Inferior parietal cortex (tissue), 1 donor: ENCODE data around the gene ZBTB43.
"Not testable (repeated sequence)": the region's sequence is repeated elsewhere in the genome, so short reads cannot be mapped to it uniquely, and the experiment has no call there.

ENCODE experiments used
- DNase-seq: peaks from one replicate; pipeline ENCODE4 v3.0.0-alpha.2; 2016; ENCODE audit errors: extremely low spot score

The ZBTB43 gene

GRCh38 chr9:126791406-126792230, 13.2 kb upstream of the ZBTB43 start:
- no peak for DNase-seq

DNA sequence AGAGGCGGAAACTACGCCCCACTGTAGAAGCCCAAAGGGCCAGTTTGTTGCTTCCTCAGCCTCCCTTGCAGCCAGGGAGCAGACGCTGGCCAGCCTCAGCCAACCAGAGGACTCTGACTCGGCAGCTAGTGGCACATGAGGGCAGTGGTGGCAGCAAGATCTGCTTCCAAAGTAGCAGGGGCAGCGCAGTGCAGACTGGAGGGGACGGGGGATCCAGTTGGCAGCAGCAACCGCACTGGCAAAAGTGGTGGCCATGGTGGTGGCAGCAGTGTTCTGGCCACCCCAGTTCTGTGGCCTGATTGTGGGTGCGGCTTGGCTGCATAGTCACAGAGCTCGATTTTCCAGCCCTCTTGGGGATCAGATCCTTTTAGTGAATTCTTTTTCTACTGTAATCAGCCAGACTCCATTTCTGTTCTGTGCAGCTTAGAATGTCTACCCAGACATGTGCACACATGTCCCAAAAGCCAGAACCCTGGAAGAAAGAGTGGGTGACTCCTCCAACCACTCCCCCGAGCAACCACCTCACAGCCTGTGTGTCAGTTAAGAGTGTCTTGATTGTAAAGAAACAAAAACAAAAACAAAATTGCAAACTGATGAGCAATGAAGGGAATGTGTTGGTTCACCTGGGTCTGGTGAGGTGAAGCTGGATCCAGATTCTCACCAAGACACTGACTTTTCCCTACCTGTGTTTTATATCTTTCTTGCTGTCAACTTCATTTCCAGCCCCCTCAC, 11.0 kb upstream of the ZBTB43 start:
- DNase-seq: no peak

DNA sequence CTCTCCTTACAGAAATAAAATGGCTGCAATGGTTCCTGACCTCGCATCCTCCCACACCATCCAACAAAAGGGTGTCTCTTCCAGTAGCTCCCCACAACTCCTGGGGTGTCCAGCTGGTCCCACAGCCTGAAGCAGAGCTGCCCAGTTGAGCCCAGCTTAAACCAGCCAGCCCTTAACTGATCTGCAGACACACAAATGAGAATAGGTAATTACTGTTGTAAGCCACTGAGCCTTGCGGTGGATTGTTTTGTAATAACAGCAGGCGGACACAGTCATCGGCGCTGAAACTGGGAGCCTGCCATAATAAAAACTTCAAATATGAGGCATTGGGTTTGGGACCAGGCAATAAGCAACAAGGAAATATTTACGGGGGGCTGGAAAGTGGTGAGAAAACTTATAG, 10.4 kb upstream of the ZBTB43 start:
- no peak for DNase-seq

- no peak for DNase-seq
Measured at GRCh38 chr9:126796758-126797157, 8.1 kb upstream of the ZBTB43 start.

DNA sequence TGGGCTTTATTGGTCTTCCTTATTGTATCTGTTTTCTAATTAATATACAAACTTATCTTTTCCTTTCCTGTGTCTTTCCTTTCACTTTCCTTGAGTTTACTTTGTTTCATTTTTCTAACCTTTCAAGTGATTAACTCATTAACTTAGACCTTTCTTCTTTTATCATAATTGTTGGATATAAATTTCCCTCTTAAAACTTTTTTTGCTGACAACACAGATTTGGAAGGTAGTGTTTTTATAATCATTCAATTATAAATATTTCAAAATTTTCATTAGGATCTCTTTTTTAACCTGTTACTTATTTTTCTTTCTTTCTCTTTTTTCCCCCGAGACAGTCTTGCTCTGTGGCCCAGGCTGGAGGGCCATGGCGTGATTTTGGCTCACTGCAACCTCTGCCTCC, 6.9 kb upstream of the ZBTB43 start:
- DNase-seq: no peak

GRCh38 chr9:126799034-126799433, 5.8 kb upstream of the ZBTB43 start:
- no peak for DNase-seq

- no peak for DNase-seq
Measured at GRCh38 chr9:126802318-126803059, 2.4 kb upstream of the ZBTB43 start.

GRCh38 chr9:126804198-126804695, 593 bp upstream of the ZBTB43 start:
- no peak for DNase-seq

DNA sequence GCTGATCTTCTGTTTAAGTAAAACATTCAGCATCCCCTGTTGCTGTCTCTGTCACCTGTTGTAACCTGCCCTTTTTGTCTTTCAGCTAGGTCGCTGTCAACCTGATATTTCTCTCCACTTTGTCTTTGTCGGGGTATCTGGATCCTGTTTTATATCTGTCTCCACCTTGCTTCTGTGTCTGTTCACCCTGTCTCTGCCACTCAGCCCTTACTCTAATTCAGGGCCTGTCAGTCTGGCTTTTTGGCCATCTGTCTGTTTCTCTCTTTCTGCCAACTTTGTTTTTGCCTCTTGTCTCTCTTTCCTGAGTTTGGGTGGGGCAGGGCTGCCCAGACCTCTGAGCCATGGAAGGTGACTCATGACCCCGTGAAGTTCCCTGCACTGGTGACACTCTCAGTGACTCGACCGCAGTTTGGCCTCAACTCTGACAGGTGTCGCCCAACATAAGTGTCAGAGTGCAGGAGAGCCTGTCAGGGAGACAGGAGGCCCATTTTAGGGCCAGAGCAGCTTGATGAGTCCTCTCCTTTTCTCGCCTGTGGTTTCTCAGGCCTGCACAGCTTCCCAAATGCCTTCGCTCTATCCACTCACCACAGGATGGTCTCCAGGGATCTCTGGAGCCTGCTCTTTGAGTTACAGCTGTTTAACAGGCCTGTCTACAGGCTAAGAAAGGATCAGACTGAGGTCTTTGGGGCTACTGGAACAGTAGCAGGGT, 868 bp downstream of the ZBTB43 start:
- no peak for DNase-seq

GRCh38 chr9:126806336-126806735, 1.5 kb downstream of the ZBTB43 start:
- DNase-seq: no peak

DNA sequence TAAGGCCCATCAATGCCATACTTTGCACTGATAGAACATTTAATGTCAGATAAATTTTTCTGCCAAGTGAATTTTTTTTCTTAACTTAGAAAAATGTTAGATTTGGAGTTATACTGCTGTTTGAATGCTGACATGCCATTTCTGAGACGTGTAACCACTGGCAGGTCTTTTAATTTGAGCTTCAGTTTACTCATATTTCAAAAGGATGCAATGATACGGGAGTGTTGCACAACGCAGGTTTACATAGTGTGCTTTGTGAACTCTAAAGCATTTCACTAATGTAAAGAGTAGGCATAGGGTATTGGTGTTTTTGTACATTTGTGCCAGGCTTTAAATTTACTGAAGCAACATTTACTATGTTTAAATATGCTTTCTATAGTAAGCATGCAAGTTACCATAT, 4.2 kb downstream of the ZBTB43 start:
- DNase-seq: no peak

DNA sequence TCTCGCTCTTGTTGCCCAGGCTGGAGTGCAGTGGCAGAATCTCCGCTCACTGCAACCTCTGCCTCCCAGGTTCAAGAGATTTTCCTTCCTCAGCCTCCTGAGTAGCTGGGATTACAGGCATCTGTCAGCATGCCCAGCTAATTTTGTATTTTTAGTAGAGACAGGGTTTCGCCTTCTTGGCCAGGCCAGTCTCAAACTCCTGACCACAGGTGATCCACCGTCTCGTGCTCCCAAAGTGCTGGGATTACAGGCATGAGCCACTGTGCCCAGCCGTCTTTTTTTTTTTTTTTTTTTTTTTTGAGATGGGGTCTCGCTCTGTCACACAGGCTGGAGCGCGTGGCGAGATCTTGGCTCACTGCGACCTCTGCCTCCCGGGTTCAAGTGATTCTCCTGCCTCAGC, 5.4 kb downstream of the ZBTB43 start:
- DNase-seq: not testable (repeated sequence)

GRCh38 chr9:126813072-126813471, 8.2 kb downstream of the ZBTB43 start:
- no peak for DNase-seq

GRCh38 chr9:126814091-126814490, 9.3 kb downstream of the ZBTB43 start:
- no peak for DNase-seq

GRCh38 chr9:126817615-126818014, 12.8 kb downstream of the ZBTB43 start:
- DNase-seq: not testable (repeated sequence)

- DNase-seq: no peak
Measured at GRCh38 chr9:126818482-126818881, 13.6 kb downstream of the ZBTB43 start.

DNA sequence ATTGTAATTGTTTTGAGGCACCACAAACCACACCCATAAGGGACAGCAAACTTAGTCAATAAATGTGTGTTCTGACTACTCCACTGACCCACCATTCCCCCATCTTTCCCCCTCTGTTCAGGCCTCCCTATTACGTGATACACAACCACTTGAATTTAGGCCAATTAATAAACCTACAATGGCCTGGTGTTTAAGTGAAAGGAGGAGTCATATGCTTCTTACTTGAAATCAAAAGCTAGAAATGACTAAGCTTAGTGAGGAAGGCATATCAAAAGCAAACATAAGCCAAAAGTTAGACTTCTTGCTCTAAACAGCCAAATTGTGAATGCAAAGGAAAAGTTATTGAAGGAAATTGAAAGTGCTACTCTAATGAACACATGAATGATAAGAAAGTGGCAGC, 14.6 kb downstream of the ZBTB43 start:
- no peak for DNase-seq

- no peak for DNase-seq
Measured at GRCh38 chr9:126822278-126822677, 17.4 kb downstream of the ZBTB43 start.

GRCh38 chr9:126822873-126823272, 18.0 kb downstream of the ZBTB43 start:
- DNase-seq: no peak

DNA sequence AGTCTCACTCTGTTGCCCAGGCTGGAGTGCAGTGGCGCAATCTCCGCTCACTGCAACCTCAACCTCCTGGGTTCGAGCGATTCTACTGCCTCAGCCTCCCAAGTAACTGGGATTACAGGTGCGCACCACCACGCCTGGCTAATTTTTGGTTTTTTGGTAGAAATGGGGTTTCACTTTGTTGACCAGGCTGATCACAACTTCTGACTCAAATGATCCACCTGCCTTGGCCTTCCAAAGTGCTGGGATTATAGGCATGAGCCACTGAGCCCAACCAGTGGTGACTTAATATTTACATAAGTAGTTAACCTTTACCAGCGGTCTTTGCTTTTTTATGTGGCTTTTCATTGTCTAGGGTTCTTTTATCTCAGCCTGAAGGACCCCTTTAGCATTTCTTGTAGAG, 19.2 kb downstream of the ZBTB43 start:
- not testable (repeated sequence) for DNase-seq

DNA sequence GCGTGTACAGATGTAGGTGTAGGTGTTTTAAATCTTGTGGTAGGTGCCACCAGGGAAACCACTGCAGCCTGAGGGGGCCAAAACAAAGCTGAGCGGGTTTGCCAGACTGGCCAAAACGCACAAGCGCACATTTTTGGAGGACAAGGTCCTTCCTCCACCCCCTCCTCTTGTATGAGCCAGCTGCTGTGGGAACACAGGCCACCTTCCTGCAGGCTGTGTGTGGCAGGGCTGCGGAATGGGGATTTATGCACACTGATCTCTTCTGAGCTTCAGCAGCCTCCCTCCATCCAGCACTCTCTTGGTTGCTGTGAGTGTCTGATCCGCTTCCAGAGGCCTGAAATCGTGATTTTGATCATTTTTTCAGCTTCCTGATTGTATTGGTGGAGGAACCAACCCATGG, 22.4 kb downstream of the ZBTB43 start:
- no peak for DNase-seq

DNA sequence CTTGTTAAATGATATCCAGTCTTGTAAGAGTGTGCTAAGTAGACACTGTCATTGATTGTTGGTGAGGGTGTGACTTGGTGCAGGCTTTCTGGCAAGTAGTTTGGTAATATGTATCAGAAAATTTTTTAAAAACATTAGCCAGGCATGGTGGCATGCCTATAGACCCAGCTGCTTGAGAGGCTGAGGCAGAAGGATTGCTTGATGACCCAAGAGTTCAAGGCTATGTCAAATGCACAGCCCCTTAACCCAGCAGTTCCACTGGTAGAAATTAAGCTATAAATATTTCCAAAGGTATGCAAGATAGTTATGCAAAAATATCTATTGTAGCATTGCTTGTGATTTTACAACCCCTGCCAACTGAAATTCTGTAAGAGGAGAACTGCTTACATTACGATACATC, 24.2 kb downstream of the ZBTB43 start:
- DNase-seq: no peak
